ENCODE data around the gene ACSF2. TPM values are rescaled to one million over a fixed set of nuclear protein-coding genes. Genes with fewer than 3 reads are reported as not detected.
A peak's percentile ranks its signal among the peaks of the same experiment; 100 is the strongest.

The ACSF2 gene
- total and polyA plus RNA-seq, 2 of the 13 experiments (the other 11 are each of a cell fraction or from before 2014, with no cell fraction given) = 87.3 to 109 TPM

- TF ChIP-seq ZBTB40 (IDR thresholded peaks at IDR 0.05) (no peak), ZBTB40 (CRISPR knock-in tag; IDR thresholded peaks at IDR 0.05) (no peak; the same call in 1 of the 2 replicates), MXD3 (CRISPR knock-in tag; IDR thresholded peaks at IDR 0.05) (peak; percentile 62; the same call in 1 of the 2 replicates), LCORL (IDR thresholded peaks at IDR 0.05) (peak; percentile 44; the same call in 1 of the 2 replicates), LCORL (CRISPR knock-in tag; IDR thresholded peaks at IDR 0.05) (peak; percentile 97), ZNF430 (CRISPR knock-in tag; IDR thresholded peaks at IDR 0.05) (peak; percentile 77; the same call in 1 of the 2 replicates), ZNF589 (CRISPR knock-in tag; conservative IDR thresholded peaks at IDR 0.05) (no peak), ZFP36L2 (CRISPR knock-in tag; IDR thresholded peaks at IDR 0.05) (no peak), WIZ (CRISPR knock-in tag; IDR thresholded peaks at IDR 0.05) (peak; percentile 77; the same call in 1 of the 2 replicates)
- TF ChIP-seq, protein P1, sequence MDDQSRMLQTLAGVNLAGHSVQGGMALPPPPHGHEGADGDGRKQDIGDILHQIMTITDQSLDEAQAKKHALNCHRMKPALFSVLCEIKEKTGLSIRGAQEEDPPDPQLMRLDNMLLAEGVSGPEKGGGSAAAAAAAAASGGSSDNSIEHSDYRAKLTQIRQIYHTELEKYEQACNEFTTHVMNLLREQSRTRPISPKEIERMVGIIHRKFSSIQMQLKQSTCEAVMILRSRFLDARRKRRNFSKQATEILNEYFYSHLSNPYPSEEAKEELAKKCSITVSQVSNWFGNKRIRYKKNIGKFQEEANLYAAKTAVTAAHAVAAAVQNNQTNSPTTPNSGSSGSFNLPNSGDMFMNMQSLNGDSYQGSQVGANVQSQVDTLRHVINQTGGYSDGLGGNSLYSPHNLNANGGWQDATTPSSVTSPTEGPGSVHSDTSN (CRISPR knock-in tag; IDR thresholded peaks at IDR 0.05; ENCODE audit: borderline replicate concordance) = no peak
- TF ChIP-seq, protein P2, sequence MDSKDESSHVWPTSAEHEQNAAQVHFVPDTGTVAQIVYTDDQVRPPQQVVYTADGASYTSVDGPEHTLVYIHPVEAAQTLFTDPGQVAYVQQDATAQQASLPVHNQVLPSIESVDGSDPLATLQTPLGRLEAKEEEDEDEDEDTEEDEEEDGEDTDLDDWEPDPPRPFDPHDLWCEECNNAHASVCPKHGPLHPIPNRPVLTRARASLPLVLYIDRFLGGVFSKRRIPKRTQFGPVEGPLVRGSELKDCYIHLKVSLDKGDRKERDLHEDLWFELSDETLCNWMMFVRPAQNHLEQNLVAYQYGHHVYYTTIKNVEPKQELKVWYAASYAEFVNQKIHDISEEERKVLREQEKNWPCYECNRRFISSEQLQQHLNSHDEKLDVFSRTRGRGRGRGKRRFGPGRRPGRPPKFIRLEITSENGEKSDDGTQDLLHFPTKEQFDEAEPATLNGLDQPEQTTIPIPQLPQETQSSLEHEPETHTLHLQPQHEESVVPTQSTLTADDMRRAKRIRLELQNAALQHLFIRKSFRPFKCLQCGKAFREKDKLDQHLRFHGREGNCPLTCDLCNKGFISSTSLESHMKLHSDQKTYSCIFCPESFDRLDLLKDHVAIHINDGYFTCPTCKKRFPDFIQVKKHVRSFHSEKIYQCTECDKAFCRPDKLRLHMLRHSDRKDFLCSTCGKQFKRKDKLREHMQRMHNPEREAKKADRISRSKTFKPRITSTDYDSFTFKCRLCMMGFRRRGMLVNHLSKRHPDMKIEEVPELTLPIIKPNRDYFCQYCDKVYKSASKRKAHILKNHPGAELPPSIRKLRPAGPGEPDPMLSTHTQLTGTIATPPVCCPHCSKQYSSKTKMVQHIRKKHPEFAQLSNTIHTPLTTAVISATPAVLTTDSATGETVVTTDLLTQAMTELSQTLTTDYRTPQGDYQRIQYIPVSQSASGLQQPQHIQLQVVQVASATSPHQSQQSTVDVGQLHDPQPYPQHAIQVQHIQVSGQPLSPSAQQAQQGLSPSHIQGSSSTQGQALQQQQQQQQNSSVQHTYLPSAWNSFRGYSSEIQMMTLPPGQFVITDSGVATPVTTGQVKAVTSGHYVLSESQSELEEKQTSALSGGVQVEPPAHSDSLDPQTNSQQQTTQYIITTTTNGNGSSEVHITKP (CRISPR knock-in tag; IDR thresholded peaks at IDR 0.05; ENCODE audit: low read depth) = peak; percentile 86; the same call in 1 of the 2 replicates
Observed at GRCh38 chr17:50428831-50429424, 2.9 kb downstream of the ACSF2 start (continued).

All from HepG2 (cell line).